Measurements from ENCODE around the gene UMOD.

UMOD gene

DNA sequence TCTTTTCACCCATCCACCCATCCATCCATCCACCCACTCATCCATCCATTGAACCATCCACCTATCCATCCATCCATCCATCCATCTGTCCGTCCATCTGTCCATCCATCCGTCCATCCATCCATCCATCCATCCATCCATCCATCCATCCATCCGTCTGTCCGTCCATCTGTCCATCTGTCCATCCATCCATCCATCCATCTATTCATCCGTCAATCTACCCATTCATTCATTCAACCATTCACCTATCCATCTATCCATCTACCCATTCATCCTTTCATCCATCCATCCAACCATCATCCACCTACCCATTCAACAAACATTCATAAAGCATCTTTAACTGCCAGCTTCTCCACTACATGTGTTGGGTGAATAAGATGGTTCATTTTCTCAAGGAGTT lies 54.1 kb downstream of the UMOD start:
- DNase-seq: no peak

DNA sequence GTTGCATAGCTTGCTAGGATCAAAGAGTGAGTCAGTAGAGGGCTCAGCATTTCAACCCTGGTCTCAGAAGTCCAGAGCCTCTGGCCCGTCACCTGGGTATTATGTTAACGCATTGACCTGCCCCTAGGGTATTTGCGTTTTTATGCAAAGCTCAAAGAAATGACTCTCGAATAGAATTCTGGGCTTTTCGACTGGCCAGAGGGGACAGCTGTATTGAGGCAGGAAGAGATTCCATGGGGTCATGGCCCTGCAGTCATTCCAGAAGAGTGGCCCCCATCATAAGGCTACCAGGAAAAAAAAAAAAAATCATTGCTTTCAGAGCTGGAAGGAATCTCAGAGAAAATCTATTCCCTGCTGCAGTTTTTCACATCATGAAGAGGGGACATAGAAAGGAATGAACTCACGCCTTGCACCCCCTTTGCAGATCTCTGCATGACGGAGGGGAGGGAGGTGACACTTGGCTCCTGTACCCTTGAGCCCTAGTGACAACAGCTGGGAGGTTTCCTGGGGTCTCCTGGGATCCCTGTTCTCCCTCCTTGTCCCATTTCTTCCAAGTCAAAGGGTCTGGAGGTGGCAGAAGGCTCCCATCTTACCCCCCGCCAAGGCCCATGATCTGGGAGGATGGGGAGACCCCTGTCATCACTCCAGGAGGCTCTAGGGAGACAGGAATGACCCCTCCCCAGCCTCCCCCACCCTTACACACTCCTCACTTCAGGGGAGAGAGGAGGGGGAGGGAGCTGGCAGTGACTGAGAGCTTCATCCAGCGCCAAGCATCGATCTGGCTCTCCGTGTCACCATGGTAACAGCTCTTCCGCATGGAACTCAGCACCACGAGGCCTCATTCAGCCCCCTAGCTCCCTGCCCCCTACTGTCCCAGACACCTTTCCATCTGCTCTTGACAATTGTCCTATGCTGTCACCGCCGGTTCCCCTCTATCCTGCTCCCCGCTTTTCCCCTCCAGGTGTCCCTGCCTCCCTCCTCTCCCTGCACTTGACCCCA lies 61.0 kb downstream of the UMOD start:
- no peak for DNase-seq

DNA sequence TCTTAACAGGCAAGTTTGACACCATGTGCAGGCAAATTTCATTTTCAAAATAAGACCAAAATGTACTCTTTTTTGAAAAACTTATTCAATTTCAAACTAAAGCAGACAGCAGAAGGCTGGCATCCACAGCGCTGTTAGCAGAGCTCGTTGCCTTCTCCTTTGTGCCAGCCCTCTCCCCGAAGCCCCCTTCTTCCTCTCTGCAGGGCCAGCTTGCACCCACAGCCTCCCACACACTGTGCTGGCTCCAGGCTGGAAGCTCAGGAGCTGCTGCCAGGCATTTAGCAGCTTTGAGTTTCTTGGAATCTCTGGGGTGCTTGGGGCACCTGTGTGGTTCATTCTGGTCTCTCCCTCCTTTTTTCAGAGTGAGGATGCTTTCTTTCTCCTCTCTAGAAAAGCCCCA lies 62.9 kb downstream of the UMOD start:
- no peak for DNase-seq

DNA sequence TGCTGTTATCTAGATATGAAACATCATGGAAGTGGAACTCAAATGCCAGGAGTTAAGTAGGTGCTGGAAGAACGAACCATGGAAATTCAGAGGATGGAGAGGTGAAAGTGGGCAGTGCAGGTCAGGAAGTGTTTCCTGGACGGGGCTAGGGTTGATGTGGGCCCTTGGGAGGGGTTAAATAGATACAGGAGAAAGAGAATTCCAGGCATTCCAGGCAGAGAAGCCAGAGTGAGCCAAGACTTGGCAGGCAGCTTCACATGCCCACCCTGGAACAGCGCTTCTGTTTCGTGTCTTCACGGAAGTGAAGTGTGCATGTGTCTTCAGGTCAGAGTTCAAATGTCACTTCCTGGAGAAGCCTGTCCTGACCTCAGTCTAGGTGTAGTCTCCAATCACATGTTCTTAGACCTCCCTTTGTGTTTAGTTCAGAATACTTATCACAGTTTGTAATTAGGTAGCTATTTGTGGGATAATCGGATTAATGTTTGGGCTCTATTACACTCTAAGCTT lies 66.5 kb downstream of the UMOD start:
- DNase-seq: no peak
